Measurements from ENCODE around the gene USP11. TPM values are rescaled to one million over a fixed set of nuclear protein-coding genes. Genes with fewer than 3 reads are reported as not detected.

The USP11 gene
- total and polyA plus RNA-seq, 9 donors, result 39.5 to 115 (median 101) TPM

Other genes with a start within 250 kb of the USP11 start
- gene RGN, start 154.6 kb upstream of the USP11 start, total RNA-seq, result 3.1 TPM
- 1 to 10 TPM; 1.3 to 6.2 (median 2.3) TPM for gene RGN, start 154.6 kb upstream of the USP11 start, polyA plus RNA-seq (ENCODE audit: insufficient read depth in 1 of 8, insufficient read length in 8 of 8, low replicate concordance in 1 of 8)
- 107 TPM for gene NDUFB11, start 88.3 kb upstream of the USP11 start, total RNA-seq
- gene NDUFB11, start 88.3 kb upstream of the USP11 start, polyA plus RNA-seq (ENCODE audit: insufficient read depth in 1 of 8, insufficient read length in 8 of 8, low replicate concordance in 1 of 8), result 100 to 1,000 TPM in 3 of 8 donors, 10 to 100 TPM in 5; 96.9 to 117 (median 99.3) TPM
- gene RBM10, start 87.8 kb upstream of the USP11 start, total RNA-seq, result 29.2 TPM
- 10 to 100 TPM; 33.3 to 48.1 (median 41.3) TPM for gene RBM10, start 87.8 kb upstream of the USP11 start, polyA plus RNA-seq (ENCODE audit: insufficient read depth in 1 of 8, insufficient read length in 8 of 8, low replicate concordance in 1 of 8)
- 73.7 TPM for gene UBA1, start 39.2 kb upstream of the USP11 start, total RNA-seq
- 100 to 1,000 TPM; 119 to 148 (median 129) TPM for gene UBA1, start 39.2 kb upstream of the USP11 start, polyA plus RNA-seq (ENCODE audit: insufficient read depth in 1 of 8, insufficient read length in 8 of 8, low replicate concordance in 1 of 8)
- gene CDK16, start 14.3 kb upstream of the USP11 start, total RNA-seq, result 52.0 TPM
- 100 to 1,000 TPM in 5 of 8 donors, 10 to 100 TPM in 3; 87.0 to 118 (median 102) TPM for gene CDK16, start 14.3 kb upstream of the USP11 start, polyA plus RNA-seq (ENCODE audit: insufficient read depth in 1 of 8, insufficient read length in 8 of 8, low replicate concordance in 1 of 8)
- 0.35 TPM for gene ZNF157, start 137.6 kb downstream of the USP11 start, total RNA-seq
- gene ZNF157, start 137.6 kb downstream of the USP11 start, polyA plus RNA-seq (ENCODE audit: insufficient read depth in 1 of 8, insufficient read length in 8 of 8, low replicate concordance in 1 of 8), result under 1 TPM; 0.10 to 0.44 (median 0.21) TPM